GM18517 (cell line): ENCODE results near the gene OSBPL5.

ENCODE experiments used
- ATAC-seq: cut with Tn5 transposase; IDR thresholded peaks from one replicate; pipeline ENCODE4 v1.9.1; 2021; ENCODE audit warnings: mild to moderate bottlenecking, moderate library complexity; ENCODE audit not compliant: unreplicated experiment

The OSBPL5 gene

DNA sequence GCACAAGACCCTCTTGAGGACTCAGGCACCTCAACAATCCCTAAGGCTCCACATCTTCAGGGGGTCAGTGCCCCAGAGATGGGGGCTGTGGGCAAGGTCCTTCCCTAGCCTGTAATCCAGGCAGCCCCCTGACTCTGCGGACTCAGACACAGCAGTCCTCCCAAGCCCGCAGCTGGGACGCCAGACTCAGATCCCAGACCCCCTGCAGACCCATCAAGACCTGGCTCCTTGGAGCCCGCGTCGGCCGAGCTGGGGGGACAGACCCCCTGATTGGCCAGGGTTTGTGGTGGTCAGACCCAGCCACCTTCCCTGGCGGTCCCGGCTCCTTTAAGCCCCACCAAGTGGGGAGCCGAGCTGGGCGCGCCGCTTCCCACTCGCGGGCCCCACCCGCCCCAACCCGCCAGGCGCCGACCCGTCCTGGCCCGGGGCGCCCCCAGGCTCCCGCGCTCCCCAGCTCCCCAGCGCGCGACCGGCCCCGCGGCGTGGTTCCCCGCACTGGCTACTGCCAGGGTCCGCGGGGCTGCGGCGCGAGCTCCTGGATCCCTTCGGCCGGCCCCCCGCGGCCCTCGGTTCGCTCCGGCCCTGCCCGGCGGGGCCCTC lies 458 bp downstream of the OSBPL5 start:
- ATAC-seq: no peak

DNA sequence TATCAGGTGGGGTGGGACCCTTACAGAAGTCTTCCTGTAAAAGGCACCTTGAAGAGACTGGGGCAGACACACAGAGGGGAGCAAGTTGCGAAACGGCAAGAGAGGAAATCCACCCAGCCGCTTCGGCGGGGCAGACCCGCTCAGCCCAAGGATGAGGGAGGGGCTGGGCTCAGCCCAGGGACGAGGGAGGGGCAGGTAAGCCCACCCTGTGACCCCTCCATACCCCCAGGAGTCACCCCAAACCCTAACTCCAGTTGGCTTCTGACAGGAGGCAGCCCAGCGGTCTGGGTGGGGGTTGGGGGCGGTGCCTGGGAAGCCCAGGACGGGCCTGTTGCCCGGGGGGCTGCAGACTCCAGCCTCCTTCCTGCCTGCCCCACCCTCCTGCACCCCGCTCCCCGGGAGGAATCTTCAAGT lies 965 bp downstream of the OSBPL5 start:
- ATAC-seq: no peak

DNA sequence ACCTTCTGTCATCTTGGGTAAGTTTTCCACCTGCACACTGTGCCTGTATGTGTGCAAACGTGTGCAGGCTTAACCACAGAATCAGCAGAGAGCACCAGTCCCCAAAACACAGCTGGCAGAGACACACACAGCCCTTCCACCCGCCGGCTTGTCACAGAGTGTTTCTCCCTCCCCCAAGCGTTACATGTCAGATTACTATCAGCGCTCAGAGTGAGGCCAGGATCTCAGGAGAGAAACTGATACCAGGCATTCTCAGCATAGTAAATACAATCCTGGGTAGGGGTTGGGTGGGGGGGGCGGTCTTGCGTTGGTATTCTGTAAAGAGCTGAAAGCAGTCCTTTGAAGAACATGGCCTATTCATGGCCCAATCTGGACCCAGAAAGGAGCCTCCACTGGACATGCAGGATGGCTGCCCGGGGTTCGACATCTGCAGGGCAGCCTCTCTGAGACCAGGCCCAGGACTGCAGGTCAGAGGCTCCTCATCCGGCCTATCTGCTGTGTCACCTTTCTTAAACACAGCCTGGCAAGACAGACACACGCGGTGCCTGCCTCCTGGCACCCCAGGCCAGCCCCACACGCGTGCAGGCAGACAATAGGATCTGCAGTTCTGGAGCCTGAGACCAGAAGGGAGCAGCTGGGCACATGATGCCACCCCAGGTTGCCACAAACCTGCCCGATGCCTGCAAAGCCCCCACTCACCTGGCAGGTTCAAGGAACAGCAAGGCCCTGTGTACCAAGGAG lies 1.7 kb downstream of the OSBPL5 start:
- ATAC-seq: no peak

DNA sequence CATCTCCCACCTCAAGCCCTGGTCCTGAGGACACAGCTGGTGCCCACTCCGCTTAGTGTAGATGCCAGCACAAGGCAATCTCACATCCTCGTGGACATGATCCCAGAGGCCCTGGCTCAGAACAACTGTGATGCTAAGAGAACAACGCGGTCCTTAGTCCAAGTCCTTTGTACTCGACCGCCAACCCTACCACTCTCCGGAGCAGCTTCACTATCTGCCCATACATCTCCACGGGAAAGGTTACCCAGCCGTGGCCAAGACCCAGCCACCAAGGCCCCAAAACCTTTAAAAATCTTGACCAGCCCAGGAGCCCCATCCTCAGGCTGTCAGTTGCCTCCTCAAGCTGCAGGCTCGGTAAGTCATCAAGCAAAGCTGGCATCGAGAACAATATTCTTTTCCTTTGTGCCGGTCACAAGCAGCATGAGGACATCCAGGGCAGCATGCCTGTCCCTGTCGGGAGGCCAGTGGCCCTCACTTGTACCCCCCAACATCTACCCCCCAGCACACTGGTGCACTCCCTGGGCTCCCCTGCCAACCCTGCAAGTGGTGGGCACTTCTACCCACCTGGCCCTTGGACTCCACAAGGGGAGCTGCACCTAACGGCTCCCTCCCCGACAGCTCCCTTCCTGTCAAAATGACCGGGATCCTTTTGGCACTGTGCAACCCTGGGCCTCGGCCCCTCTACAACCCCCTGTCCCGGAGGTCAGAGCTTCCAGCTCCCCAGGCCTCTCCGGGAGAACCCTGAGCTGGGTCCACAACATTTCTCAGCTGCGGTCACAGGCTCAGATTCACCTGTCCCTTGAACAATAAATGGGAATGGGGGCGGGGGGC lies 2.5 kb downstream of the OSBPL5 start:
- ATAC-seq: no peak

DNA sequence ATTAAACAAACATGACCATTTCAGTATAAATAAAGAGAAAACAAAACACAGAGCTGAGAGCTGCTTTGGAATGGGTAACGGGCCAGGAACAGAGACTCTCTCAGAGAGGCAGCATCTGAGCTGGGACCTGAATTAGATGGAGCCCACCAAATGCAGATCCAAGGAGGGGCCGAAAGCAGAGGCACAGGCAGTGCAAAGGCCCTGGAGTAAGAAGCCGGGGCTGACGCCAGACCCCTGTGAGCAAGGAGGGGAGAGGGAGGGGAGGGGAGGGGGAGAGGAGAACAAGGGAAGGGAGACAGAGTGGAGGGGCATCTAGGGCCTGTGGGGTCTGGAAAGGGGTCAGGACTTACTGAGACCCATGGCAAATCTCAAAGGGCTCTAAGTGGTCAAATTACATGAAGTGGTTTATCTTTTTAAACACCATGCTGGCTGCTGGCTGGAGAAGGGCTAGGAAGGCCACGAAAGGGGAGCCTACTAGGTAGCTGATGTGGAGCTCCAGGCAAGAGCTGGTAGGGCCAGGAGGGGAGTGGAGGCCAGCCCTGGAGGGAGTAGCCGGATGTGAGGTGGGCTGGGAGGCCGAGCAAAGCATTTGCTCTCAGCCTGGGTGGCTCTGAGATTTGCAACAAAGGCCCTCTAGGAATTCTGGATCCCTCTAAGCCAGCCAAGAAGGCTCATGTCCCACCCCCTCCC lies 3.2 kb downstream of the OSBPL5 start:
- ATAC-seq: no peak

DNA sequence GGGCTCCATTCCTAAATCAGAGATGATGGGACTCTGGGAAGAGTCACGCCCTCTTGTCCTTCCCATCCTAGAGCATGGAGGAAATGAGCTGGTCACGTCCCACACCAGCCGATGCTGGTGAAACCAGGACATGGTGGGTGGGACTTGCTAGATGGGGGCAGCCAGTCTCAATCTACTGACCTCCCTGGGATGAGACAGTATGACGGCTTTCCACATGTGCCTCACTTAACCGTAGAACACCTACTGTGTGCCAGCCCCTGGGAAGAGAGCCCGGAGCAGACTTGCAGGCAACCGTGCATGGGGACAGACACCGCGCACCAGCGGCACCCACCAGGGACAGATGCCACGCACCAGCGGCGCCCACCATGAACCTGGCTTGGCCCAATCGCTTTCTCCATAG lies 3.8 kb downstream of the OSBPL5 start:
- ATAC-seq: no peak

DNA sequence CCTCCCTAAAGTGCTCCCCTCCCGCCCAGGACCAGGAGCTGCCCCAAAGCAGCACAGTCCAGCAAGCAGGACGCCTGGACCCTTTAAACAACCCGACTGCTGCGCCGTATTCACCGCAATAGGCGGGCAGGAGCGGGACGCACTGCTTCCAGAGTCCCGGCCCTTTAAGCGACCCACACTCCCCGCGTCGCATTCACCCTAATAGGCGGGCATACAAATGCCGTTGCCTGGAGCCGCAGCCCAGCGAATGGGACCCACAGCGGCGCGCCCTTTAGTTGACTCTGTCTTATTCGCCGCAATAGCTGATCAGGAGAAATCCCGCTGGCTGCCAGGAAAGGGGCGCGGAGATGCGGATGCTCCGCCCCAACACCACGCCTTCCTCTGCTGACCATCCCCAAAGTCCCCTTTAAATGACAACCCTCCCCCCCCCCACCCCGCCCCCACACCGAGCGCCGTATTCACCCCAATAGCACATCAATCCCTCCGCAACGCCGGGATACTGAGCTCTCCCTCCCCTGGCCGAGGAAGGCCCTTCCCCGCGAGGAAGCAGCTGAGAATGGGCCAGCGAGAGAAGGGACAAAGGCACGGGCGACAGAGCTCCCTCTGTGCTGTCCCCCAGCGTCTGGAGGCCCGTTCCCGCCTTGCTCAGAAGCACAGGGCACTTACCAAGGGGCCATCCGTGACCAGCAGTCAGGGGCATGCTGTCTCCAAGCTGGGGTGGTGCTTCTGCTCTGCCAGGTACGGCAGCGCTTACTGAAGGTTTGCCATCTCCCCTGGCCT lies 4.7 kb downstream of the OSBPL5 start:
- no peak for ATAC-seq

DNA sequence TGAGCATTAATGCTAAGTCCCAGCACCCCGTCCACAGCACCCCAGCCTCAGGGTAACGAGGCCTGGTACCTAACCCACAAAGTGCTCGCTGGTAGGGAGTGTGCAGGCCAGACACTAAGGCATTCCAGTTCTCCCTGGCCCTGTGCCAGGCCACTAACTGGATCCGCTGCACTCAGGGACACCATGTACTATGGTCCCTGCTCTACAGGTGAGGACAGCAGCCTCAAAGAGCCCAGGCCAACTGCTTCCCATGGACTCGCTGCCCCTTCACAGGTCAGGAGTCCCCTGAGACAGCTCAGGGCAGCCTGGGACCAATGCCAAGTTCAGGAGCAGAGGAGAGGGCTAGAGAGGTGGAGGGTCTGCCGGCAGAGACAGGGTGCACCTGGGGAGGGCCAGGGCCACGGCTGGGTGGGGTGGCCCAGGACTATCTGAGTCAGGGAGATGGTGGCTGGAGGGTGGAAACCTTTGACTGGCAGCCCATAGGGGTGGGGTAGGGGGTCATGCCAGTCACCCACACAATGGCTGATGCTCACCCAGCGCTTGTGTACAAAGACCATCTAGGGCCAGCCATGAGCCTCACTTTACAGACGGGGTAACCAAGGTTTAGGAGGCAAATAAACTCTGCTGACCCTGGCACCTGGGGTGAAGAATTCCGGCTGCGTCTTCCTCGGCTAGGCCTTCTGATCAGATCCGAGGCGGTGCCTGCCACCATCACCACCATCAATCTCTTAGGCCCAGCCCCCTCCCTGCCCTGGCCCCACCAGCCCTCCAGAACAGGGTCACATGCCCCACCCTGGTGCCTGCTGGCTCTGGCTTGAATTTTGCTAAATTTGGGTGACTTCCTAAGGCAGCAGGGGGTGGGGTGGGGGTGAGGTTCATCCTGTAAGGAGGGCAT lies 5.6 kb downstream of the OSBPL5 start:
- ATAC-seq: no peak

DNA sequence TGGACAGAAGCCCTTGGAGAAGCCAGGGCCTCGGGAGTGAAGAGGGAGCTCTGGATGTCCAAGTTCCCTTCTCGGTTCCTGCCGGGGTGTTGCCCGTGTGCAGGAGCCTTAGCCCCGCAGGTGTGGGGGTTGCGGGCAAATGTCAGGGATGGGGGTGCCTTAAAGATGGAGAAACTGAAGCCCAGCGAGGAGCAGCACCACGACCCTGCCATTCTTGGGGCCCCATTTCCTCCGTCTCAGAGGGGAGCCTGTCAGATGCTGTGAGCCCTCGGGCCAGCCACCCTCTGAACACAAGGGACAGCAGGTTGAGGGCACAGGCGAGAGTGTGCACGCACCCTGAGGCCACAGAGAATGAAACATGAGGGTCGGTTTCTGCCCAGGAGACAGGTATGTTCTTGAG lies 6.3 kb downstream of the OSBPL5 start:
- no peak for ATAC-seq

DNA sequence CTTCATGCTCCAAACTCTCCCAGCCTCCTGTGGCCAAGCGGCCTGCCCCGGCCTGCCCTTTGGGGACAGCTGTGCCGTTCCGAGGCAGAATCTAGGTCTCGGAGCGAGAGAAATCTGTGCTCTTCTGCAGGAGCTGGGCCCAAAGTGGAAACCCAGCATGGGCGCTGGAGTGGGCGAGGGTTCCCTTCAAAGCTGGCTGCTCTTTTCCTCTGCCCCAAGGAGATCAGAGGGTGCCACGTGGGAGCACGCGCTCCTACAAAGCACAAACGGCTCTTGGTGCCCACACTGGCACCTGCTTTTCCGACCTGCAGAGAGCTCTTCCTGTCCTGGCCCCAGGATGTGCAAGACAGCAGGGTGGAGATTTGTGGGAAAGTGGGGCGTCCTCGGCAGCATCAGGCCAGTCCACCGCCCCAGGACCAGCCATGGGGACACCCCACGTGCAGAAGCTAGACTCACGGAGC lies 6.9 kb downstream of the OSBPL5 start:
- ATAC-seq: no peak

DNA sequence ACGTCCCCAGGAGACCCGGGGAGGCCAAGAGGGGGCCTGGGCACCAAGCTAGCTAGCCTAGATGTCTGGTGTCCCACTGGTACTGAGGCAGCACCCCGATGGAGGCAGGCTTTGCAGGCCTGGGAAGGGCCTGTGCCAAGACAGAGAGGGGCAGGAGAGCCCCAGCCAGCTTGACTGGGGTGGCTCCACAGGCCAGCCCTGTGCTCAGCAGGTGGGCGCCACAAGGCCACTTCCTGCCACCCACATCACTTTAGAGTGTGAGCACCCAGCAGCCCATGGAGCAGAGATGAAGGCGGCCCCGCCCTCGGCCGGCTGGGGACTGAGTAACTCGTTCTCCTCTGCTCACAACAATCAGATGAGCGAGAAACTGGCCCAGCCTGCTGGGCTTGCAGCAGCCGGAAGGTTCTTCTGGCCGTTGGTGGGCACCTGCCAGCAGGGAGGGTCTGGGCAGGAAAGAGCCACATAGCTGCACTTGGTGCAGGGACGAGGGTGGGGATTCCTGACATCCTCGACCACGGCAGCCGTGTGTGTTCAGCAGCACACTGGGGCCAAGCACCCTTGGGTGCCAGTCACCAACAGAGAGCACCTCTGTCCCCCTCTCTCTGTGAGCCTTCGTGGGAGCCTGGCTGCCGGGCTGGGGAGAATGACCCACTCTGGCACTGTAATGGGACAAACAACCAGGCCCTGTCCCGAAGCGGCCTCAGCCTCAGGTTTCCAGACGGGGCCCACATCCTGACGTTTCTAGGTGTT lies 7.6 kb downstream of the OSBPL5 start:
- no peak for ATAC-seq

DNA sequence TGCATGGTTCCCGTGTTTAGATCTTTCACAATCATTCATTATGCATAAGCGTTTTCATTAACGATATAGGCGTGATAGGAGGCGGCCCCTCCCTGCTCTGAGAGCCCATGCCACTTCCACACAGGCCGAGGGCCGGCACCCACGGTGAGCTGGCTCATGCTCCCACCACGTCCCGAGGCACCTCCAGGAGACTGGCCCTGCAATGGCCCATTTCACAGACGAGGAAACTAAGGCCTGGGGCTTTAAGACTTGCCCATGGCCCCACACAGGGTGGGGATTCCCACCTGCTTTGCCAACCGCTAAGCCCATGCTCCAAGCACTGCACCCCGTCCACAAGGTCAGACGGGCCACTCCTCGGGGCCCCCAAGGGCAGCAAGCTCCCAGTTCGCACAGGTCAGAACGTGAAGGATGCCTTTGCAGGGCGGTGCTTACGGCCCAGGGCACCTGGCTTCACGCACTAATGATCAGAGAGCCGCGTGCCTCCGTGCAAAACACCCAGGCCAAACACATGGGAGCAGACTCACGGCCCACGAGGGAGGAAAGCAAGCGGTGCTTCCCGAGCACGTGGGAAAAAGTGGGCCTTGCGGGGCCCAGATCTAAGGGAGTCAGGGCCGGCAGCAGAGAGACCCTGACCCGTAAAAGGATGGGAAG lies 8.3 kb downstream of the OSBPL5 start:
- no peak for ATAC-seq

DNA sequence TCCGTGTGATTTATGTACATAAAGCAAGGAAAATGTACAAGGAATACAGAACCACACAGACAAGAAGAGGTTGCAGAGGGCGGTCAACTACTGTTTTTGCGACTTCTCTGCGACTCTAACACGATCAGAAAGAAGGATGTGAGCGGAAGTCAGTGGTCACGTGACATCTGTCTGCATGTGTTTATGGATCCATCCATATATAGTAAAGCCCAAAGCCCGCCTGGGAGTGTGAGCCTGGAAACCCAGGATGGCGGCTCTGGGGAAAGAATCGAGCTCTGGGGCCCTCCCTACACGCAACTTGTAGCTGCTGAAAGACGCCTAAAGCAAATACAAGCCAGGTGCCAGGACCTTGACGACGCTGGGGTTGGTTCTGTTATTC lies 8.8 kb downstream of the OSBPL5 start:
- no peak for ATAC-seq

DNA sequence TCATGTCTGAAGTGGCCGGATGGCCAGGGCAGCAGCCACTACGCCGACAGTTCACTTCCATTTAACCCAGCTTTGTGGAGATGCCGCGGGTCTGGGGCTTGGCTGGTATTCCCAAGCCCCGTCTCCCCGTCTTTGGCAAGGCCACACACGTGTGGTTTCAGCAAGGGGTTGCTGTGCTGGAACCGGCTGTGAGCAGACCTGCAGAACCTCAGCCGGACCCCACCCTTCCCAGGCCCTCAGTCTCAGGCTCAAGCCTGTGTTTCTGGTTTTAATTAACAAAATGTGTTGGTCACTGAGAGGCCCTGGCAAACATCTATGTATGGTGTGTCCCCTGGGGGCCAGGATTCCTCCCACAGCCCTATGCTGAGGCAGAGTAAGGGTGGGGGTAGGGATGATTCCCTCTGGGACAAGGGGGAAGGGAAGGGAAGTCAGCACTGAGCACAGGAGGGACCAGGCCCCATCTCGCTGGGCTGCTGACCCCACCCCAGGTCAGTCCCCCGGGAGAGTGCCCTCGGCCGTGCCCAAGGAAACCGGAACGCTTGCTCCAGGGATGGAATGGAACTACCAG lies 9.3 kb downstream of the OSBPL5 start:
- ATAC-seq: no peak

DNA sequence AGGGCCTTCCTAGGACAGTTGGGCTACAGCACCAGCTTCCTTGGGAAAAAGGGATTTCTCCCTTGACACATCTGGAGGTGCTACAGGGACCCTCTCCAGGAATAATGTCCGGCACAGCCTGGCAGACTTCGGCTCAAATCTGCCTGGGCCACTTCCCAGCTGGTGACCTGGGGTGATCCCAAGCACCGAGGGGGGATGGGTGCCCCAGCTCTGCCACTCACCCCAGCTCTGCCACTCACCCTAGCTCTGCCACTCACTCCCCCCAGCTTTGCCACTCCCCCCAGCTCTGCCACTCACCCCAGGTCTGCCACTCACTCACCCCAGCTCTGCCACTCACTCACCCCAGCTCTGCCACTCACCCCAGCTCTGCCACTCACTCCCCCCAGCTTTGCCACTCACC lies 9.9 kb downstream of the OSBPL5 start:
- no peak for ATAC-seq

DNA sequence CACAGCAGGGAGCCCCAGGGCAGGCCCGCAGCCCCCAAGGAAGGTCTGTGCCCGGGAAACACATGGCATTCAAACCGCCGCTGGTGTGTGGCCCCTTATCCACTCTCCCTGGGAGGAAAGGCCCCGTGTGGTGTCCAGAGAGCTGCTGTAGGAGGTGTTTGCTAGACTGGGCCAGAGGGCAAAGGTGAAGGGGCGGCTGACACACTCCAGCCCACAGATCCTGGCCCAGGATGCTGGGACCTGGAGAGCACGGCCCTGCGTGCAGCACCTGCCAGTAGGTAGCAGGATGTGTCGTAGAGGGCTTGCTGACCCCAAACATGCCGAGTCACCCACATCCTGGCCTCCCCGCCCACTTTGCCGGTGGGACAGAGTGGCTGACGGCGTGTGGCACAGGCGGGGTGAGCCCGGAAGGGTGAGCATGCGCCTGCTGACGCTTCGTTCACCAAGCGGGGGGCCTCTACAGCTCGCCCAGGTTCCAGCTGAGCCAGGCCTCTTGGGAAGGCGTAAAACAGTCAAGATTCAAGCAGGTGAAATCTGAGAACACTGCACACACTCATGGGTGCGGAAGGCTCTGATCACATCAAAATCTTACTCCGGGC lies 11.0 kb downstream of the OSBPL5 start:
- ATAC-seq: no peak

DNA sequence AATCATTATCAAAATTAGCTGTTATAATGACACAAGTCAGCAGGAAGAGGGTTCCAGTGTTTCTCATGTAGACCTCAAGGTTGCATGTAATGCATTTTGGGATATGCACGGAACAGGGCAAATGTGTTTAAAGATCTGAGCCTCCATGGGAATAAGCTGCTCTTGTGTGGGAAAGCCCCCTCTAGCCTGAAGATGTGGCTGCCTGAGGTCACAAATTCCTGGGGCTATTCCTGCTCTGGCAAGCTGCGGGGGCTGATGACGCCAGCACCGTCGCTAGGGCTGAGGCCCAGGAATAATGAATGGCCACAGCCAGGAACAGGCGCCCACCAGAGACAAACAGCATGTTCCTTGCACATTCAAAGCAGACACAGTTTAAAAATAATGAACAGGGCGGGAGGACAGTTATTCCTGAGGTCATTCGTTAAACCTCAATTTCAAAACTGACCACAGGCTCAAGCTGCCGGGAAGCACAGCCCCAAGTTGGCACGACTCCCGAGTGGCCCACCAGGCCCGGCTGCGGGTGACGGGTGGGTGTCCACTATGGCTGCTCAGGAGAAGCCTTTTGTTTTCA lies 11.7 kb downstream of the OSBPL5 start:
- ATAC-seq: no peak
